ENCODE data around the gene EHD4.

- TF ChIP-seq CTCF (IDR thresholded peaks at IDR 0.05; ENCODE audit: extremely low read depth in 1 of 2, insufficient read depth in 1 of 2, low read depth in 1 of 2, low read length in 2 of 2) (no peak), JUN (IDR thresholded peaks at IDR 0.05; ENCODE audit: borderline replicate concordance, insufficient read depth, insufficient read length, low read depth) (no peak), EZH2 (IDR thresholded peaks at IDR 0.05; ENCODE audit: borderline replicate concordance, low read depth, low read length, severe bottlenecking) (no peak), MYC (IDR thresholded peaks at IDR 0.05; ENCODE audit: low read depth, low read length) (no peak), POLR2AphosphoS5 (IDR thresholded peaks at IDR 0.05; ENCODE audit: insufficient read depth, low read depth, low read length) (no peak), POLR2A (IDR thresholded peaks at IDR 0.05; ENCODE audit: low read depth, low read length) (no peak), GATA2 (IDR thresholded peaks at IDR 0.05; ENCODE audit: insufficient read depth, insufficient read length, low read depth, low read length) (no peak)
- TF ChIP-seq, protein P1, sequence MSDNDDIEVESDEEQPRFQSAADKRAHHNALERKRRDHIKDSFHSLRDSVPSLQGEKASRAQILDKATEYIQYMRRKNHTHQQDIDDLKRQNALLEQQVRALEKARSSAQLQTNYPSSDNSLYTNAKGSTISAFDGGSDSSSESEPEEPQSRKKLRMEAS (IDR thresholded peaks at IDR 0.05; ENCODE audit: insufficient read depth, insufficient read length): no peak
Measured at GRCh38 chr15:41847206-41847605, 125.2 kb downstream of the EHD4 start.
